DOHH2 (cell line): ENCODE data around the gene ZNF732.

Source experiments
- CTCF ChIP-seq: fragments of 200-600 bp; sonication (generic); IDR thresholded peaks from one replicate; pipeline ENCODE4 v1.5.1; 2014; ENCODE audit warnings: antibody characterized with exemption, mild to moderate bottlenecking, low read depth, low read length; ENCODE audit not compliant: poor library complexity, severe bottlenecking
- EZH2phosphoT487 ChIP-seq: fragments of 200-600 bp; sonication (generic); IDR thresholded peaks from 2 replicates; pipeline ENCODE4 v1.6.1; 2017; ENCODE audit warnings: borderline replicate concordance, mild to moderate bottlenecking, antibody characterized with exemption, low read length, moderate library complexity, mixed read lengths

GRCh38 chr4:253936-254756 lies 51.1 kb downstream of the ZNF732 start:
- TF ChIP-seq CTCF (no peak), EZH2phosphoT487 (no peak)
